H54 (cell line): ENCODE data around the gene DNAJC8.

Experiments
- DNase-seq: peaks from one replicate; pipeline ENCODE4 v3.0.0; 2011; ENCODE audit warnings: low spot score, mixed read lengths; ENCODE audit not compliant: insufficient read length
- FAIRE-seq: peaks from 3 replicates; lab custom pipeline; 2011; peaks lifted over from hg19 to GRCh38; lab: Jason Lieb, UNC
- POLR2A ChIP-seq: IDR thresholded peaks from 2 replicates; pipeline ENCODE4 v1.6.1; 2011; ENCODE audit warnings: low read depth, mild to moderate bottlenecking, low read length

DNAJC8 gene

DNA sequence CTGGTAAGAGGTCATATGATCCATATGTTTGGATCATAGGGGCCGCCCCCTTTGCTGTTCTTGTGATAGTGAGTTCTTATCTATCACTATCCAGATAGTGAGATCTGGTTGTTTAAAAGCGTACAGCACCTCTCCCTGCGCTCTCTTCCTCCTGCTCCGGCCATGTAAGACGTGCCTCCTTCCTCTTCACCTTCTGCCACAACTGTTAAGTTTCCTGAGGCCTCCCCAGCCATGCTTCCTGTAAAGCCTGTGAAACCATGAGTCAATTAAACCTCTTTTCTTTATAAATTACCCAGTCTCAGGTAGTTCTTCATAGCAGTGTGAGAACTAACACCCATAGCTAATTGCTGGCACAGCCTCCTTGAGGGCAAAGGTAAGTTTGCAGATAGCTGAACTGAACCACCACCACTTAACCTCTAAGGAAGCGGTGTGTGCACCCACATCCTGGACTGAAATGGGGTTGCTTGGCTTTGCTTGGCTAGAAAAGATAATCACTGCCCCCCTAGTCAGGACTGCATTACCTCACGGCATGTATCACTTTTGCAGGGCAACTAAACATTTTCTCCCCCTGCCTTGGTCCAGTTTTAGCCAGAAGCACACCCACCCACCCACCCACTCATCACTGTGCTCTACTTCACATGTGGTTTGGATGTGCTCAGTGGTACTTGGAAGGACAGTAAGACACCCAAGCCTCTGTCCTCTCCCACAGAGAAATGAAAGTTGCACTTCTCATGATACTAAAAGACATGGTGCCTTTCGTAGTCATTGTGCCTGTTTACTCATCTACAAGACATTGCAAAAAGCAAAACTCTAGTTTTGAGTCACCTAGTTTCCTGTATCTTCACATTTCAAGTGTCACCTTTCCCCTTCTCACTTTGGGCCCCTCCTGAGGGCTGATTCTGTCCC, 33.2 kb downstream of the DNAJC8 start:
- DNase-seq, result no peak
- no peak for FAIRE-seq
- TF ChIP-seq POLR2A, result no peak

DNA sequence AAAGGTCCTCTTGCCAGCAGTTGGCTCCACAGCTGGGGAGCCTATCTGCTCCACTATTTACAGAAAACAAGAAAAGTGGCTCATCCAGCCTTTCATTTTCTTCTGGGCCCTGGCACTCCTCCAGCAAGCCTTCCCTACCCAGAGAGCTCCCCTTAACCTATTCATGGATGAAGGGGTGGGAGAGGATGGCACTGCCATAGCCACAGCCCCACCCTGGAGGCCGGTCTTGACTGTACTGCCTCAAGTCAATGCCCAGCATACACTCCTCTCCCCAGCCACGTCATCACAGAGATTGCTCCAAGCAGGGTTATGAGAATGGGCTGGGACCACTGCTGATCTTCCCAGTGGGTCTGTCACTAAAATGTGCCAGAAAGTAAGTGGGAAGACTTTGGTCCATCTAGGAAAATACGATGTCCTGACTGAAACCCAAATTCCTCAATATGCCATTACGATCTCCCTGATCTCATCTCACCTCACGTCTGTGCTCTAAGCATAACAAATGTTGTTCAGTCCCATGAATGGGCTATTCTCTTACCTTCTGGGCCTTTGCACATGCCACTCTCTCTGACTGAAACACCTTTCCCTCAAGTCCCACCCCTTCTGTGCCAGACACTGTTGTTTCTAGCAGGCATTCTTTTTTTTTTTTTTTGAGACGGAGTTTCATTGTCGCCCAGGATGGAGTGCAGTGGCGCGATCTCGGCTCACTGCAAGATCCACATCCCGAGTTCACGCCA, 35.0 kb downstream of the DNAJC8 start:
- FAIRE-seq, result no peak
- TF ChIP-seq POLR2A, result no peak
- no peak for DNase-seq

DNA sequence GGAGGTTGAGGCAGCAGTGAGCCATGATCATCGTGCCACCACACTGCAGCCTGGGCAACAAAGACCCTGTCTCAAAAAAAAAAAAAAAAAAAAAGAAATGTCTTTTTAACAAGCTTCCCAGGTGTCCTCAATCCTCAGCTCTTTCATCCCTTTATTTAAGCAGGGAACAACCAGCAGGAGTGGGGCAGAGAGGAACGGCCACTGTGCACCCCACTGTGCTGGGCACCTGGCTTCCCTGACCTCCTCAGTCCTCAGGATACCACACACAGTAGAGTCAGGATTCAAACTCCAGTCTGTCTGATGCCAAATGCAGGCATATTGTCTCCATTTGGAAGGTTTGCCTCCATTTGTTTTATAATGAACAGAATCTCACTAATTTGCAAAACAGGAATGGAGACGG, 36.5 kb downstream of the DNAJC8 start:
- TF ChIP-seq POLR2A, result no peak
- DNase-seq (no peak), FAIRE-seq (no peak)

DNA sequence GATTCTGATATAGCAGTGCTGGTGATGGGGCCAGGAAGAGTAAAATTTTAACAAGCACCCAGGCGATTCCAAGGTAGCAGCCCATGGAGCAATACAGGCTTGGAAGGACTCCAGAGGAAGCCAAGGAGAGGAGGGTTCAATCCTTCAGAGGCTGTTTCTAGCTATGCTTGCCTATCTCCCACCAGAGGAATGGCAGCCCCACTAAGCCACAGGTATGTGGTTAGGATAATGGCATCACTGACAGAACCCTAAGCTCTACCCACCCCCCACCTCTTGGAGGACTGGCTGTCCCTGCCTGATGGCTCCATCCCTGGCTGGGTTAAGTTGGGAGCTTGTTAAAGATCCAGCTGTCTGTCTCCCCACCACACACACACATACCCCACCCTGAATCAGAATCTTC, 37.0 kb downstream of the DNAJC8 start:
- FAIRE-seq (no peak), DNase-seq (no peak)
- TF ChIP-seq POLR2A, result no peak

DNA sequence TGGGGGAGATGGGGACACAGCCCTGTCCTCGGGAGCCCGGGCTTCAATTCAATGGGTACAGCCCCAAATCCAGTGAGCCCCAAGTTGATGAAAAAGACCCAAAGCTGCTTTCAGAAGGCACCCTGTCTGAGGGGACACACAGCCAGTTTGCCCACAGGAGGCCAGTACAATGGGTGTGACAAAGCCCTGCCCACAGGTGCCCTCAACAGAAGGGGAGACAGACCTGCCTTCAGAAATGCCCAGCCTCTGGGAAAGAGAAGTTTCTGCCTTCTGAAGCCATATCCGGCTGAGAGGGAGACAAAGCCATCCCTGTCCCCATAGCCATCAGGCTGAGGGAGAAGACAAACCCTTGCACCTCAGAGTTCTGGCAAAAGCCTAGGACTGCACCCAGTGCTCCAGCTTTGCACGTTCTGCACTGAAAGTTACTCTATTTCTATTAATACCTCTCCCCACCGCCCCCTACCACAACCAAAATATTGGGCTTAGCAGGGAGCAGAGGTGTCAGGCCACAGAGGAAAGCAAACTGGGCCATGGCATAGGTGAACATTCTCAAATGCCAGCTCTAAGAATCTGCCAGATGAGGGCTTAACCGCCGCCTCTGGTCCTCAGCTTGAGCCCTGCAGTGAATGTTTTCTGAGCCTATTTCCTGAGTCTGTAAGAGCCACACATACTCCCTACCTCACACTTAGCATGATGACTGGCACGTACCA, 38.3 kb downstream of the DNAJC8 start:
- DNase-seq, result no peak
- FAIRE-seq, result no peak
- TF ChIP-seq POLR2A, result no peak

DNA sequence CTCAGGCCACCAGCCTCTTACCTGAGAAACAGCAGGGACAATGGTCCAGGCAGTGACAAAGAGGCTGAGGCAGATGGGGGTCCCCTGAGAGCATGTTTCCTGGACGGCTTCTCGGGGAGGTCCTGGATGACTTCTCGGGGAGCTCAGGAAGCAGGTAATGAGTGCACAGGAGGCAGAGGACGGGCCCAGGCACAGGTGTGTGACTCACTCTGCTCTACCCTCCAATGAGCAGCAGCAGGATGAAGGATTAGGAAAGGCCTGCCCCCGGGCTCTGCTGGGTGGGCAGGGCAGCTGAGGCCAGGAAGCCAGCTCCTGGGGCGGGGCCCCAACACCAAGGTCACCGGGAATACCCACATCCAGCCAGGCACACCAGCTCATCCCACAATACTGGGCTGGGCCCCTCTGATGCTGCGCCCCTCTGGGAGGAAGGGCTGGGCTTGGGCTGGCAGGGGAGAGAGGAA, 39.1 kb downstream of the DNAJC8 start:
- no peak for FAIRE-seq
- no peak for TF ChIP-seq POLR2A
- no peak for DNase-seq

DNA sequence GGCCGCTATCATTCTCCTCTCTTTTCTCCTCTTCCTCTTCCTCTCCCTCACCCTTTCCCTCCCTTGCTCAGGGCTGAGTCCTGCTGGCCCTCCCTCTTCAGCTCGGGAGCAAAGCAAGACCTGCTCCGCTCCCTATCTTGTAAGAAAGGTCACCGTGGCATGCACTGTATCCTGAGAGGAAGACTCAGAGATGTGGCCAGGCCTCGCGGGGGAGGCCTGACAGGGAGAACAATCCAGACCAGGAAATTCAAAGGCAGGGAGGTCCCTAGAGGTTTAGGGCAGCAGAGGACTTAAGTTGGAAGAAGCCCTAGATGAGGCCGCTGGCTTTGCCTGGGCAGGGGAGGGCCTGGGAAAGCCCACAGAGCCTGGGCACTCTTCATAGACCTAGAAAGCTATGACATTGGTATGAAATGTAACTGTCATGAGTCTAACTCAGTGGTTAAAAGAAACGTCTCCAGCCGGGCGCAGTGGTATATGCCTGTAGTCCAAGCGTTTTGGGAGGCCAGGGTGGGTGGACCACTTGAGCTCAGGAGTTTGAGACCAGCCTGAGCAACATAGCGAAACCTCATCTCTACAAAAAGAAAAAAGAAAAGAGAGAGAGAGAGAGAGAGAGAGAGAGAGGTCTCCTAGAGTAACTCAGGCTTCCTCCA, 41.7 kb downstream of the DNAJC8 start:
- no peak for TF ChIP-seq POLR2A
- no peak for DNase-seq

DNA sequence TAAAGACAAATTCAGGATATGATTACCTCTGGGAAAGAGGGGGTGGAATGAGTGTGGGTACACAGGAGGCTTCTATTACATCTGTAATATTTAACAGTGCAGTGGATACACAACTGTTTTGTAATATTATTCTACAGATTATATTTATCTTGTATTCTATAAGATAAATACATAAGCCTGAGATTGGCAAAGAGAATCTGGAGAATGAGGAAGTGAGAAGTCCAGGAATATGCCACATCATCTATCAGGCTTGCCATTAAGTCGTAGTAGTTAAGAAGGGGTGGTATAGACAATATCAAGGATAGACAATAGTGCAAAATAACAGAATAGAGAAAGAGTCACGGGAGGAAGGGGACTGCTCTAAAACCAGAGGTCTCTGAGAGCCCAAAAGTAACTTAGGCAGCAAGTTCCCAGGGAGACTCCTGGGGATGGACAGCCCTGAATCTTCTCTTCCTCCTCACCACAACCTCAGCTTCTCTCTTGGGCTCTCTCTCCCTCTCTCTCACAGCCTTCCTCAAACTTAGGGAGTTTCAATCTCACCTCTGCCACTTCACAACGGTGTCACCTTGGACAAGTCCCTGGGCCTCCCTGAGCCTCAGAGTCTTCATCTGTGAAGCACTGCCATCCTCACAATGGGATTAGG, 42.4 kb downstream of the DNAJC8 start:
- no peak for DNase-seq
- no peak for FAIRE-seq
- TF ChIP-seq POLR2A, result no peak

More for the DNA sequence above, 41.7 kb downstream of the DNAJC8 start:
- FAIRE-seq, result no peak

DNA sequence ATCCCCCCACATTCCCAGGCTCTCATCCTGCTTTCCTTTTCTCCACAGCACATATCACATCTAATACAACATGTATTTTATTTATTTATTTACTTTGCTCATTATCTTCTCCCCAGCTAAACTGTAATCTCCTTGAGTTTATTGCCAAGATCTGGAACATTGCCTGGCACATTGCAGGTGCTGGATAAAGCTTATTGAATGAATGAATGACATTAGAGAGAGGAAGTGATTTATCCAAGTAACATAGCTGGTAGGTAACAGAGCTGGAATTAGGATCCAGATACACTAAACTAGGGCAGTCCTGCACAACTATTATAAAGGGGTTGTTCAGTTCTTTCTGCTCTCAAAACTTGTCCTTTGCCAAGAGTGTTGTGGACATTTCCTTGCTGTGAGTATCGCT, 47.8 kb downstream of the DNAJC8 start:
- FAIRE-seq (no peak), DNase-seq (no peak)

DNA sequence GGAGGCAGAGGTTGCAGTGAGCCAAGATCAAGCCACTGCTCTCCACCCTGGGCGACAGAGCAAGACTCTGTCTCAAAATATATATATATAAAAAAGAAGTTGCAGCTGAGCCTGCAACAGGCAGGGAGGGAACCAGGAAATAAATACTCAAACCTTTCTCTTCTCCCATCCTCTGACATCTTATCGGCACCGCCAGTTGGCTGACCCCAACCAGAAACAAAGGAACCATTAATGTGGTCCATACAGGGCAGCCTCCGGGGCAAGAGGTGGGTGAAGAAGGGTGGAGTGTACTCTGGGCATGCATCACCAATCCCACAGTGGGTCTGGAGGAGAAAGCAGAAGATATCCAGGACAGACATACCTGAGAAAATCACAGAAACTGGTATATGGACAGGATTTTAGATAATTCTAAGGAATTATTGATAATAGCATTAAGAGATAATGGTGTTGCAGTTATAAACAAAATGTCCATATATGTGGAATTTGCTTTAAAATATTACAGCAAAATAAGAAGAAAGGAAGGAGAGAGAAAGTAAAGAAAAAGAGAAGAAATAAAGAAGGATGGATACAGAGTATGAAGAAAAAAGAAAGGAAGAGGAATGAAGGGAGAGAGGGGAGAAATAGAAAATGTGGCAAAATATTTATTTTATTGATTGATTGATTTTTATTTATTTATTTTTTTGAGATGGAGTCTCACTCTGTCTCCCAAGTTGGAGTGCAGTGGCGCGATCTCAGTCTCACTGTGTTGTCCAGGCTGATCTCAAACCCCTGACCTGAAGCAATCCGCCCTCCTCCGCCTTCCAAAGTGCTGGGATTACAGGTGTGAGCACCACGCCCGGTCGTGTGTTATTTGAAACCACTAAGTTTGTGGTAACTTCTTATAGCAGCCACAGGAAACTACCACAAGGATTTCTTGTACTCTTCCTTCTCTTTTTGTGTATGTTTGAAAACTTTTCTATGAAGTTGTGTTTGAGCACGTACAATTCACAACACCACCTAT, 52.2 kb downstream of the DNAJC8 start:
- DNase-seq (no peak), FAIRE-seq (no peak)
- no peak for TF ChIP-seq POLR2A

More for the DNA sequence above, 47.8 kb downstream of the DNAJC8 start:
- no peak for TF ChIP-seq POLR2A

DNA sequence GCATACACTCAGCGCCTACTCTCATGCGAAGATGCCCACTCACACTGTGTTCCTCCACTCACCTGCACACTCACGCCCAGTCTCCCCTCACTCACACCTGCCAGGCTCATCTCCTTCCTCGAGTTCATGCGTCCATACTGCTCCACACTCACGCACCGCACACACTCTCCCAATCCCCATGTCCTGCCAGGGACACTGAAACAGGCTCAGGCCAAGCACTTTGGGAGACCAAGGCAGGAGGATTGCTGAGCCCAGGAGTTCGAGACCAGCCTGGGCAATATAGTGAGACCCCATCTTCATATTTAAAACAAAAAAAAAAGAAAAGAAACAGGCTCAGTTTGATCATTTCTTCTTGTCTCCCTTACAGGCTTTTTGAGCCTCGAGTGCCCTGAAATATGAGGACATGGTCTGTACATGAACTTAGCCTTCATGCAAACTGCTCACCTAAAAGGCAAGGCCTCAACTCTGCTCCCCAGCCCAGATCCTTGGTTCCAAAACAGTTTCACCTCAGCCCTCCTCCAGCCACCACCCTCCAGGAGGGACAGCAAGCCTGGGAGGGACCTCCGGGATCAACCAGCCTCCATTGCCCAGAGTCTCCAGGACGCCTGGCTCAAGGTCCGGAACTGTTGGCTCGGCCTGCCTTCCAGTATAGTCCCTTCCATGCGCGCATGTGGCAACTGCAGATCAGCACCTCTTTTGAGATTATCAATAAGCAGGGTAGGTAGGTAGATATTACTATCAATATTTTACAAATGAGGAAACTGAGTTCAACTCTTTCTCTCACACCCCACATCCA, 53.9 kb downstream of the DNAJC8 start:
- TF ChIP-seq POLR2A, result no peak

More for the DNA sequence above, 53.9 kb downstream of the DNAJC8 start:
- FAIRE-seq, result no peak
- no peak for DNase-seq
